ENCODE data around the gene TNF. TPM values are rescaled to one million over a fixed set of nuclear protein-coding genes. Genes with fewer than 3 reads are reported as not detected.

Gene TNF
- total and polyA plus RNA-seq, 2 of the 13 experiments (the other 11 are each of a cell fraction or from before 2014, with no cell fraction given), result not detected

DNA sequence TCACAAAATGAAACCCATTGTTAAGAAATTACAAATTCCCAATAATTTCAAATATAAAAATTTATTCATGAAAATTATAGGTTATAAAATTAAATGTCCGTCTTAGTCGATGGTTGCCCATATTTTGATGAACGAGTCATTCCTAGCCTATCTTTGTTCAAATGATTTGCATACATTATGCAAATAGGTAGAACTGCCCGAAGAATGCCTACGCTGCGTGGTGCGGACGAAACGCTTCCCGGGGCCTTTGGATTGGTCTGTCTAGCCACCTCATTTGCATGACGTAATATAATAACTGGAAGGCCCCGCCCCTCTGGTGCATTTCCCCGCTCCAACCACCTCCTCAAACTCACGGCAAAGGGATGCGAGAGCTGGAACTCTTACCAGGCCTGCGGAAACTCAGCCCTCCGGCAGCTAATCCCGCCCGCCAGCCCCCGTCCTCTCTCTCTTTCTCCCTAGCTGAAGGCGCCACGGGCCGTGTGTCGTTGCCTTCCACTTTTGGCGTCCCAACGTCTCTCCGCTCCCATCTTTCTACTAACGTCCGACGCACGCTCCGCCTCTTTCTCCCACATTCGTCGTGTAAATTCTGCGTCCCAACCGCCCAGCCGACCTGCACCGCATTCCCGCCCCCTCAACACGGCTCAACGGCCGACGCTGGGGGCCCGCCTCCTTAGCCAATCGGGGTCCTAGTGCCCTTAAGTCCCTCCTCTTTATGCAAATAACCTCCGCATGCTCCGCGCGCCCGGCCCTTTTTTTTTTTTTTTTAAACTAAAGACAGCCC lies 44.6 kb downstream of the TNF start (continued):
- TF ChIP-seq ZNF451 (CRISPR knock-in tag; IDR thresholded peaks at IDR 0.05) (peak; percentile 33; the same call in 1 of the 2 replicates), SMC3 (IDR thresholded peaks at IDR 0.05; ENCODE audit: low read length) (no peak), ZNF205 (CRISPR knock-in tag; IDR thresholded peaks at IDR 0.05) (no peak; the same call in none of the 2 replicates), ZNF570 (CRISPR knock-in tag; IDR thresholded peaks at IDR 0.05; ENCODE audit: borderline replicate concordance) (no peak), HMG20A (CRISPR knock-in tag; IDR thresholded peaks at IDR 0.05; ENCODE audit: borderline replicate concordance) (no peak), ZNF503 (CRISPR knock-in tag; IDR thresholded peaks at IDR 0.05) (no peak), ZNF431 (CRISPR knock-in tag; IDR thresholded peaks at IDR 0.05; ENCODE audit: borderline replicate concordance, low read depth) (no peak), ZNF136 (CRISPR knock-in tag; IDR thresholded peaks at IDR 0.05; ENCODE audit: low read depth) (no peak), NR0B2 (CRISPR knock-in tag; IDR thresholded peaks at IDR 0.05) (no peak), ARID2 (CRISPR knock-in tag; IDR thresholded peaks at IDR 0.05; ENCODE audit: borderline replicate concordance) (peak; percentile 86), ZNF891 (CRISPR knock-in tag; IDR thresholded peaks at IDR 0.05) (peak; percentile 23; the same call in 1 of the 2 replicates), ESRRA (CRISPR knock-in tag; IDR thresholded peaks at IDR 0.05; ENCODE audit: low read depth) (no peak), ZNF460 (CRISPR knock-in tag; IDR thresholded peaks at IDR 0.05; ENCODE audit: borderline replicate concordance) (no peak), ZNF792 (CRISPR knock-in tag; IDR thresholded peaks at IDR 0.05) (no peak), KDM2A (CRISPR knock-in tag; IDR thresholded peaks at IDR 0.05; ENCODE audit: borderline replicate concordance, low read depth) (no peak), PBX2 (CRISPR knock-in tag; IDR thresholded peaks at IDR 0.05) (no peak), CHD4 (IDR thresholded peaks at IDR 0.05; ENCODE audit: borderline replicate concordance, low read length) (no peak; the same call in 1 of the 2 replicates), SOX6 (IDR thresholded peaks at IDR 0.05) (no peak), SOX6 (CRISPR knock-in tag; IDR thresholded peaks at IDR 0.05) (peak; percentile 64), HES4 (CRISPR knock-in tag; IDR thresholded peaks at IDR 0.05; ENCODE audit: borderline replicate concordance) (peak; percentile 69; the same call in 1 of the 2 replicates), ATF7 (IDR thresholded peaks at IDR 0.05) (peak; percentile 100), ATF7 (CRISPR knock-in tag; IDR thresholded peaks at IDR 0.05) (peak; percentile 90), JUN (CRISPR knock-in tag; IDR thresholded peaks at IDR 0.05) (peak; percentile 80), BORCS8-MEF2B (CRISPR knock-in tag; IDR thresholded peaks at IDR 0.05) (peak; percentile 93), SIN3A (IDR thresholded peaks at IDR 0.05; ENCODE audit: borderline replicate concordance, low read depth, low read length) (0 out of 2 replicates have a peak, but pooled peaks have one; percentile 63), SIX1 (CRISPR knock-in tag; IDR thresholded peaks at IDR 0.05; ENCODE audit: borderline replicate concordance) (0 out of 2 replicates have a peak, but pooled peaks have one; percentile 34), ZC3H4 (CRISPR knock-in tag; IDR thresholded peaks at IDR 0.05; ENCODE audit: borderline replicate concordance) (peak; percentile 44), ZNF550 (CRISPR knock-in tag; IDR thresholded peaks at IDR 0.05; ENCODE audit: borderline replicate concordance) (no peak)
- TF ChIP-seq, protein P1, sequence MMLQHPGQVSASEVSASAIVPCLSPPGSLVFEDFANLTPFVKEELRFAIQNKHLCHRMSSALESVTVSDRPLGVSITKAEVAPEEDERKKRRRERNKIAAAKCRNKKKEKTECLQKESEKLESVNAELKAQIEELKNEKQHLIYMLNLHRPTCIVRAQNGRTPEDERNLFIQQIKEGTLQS (CRISPR knock-in tag; IDR thresholded peaks at IDR 0.05), result peak; percentile 63; the same call in 1 of the 2 replicates
